PC-9 (cell line): Measurements from ENCODE around the gene SERPINE1. TPM values are rescaled to one million over a fixed set of nuclear protein-coding genes. Genes with fewer than 3 reads are reported as not detected.
A peak's percentile ranks its signal among the peaks of the same experiment; 100 is the strongest.

Experiments
- BruUV-seq: library from RNA; stranded (reverse); fragments of 400-500 nt; replicated peaks from 2 replicates; lab custom pipeline; 2021; lab: Mats Ljungman, UMichigan
- CTCF ChIA-PET: fragments of 300-600 bp; sonication (Branson Sonifier 250); formaldehyde crosslinking; loops from one replicate; lab custom pipeline; 2022; ENCODE audit warnings: antibody characterized with exemption; lab: Charles Lee
- POLR2A ChIA-PET: fragments of 300-600 bp; sonication (Branson Sonifier 250); formaldehyde crosslinking; loops from one replicate; lab custom pipeline; 2022; ENCODE audit warnings: antibody characterized with exemption; ENCODE audit not compliant: unreplicated experiment; lab: Charles Lee
- DNase-seq, 2 experiments: peaks; one replicate each; pipeline versions ENCODE4 v3.0.0 to v3.0.0-alpha.2; 2015 to 2022; ENCODE audit warnings: mixed read lengths in 1 of 2
- H2AFZ ChIP-seq: fragments of 200-600 bp; sonication (generic); 2 replicates; pipeline ENCODE4 v1.8.1; 2017; ENCODE audit warnings: antibody characterized with exemption
- H3F3A ChIP-seq: fragments of 200-600 bp; sonication (generic); 2 replicates; pipeline ENCODE4 v1.8.1; 2017; ENCODE audit warnings: antibody characterized with exemption, mild to moderate bottlenecking, low read depth; ENCODE audit not compliant: insufficient read depth
- H3K27ac ChIP-seq: fragments of 200-600 bp; sonication (generic); 2 replicates; pipeline ENCODE4 v1.6.1; 2016; ENCODE audit warnings: mixed run types
- H3K27me3 ChIP-seq: fragments of 200-600 bp; sonication (generic); 2 replicates; pipeline ENCODE4 v1.6.1; 2016; ENCODE audit warnings: low read depth, mixed run types; ENCODE audit not compliant: insufficient read depth
- H3K36me3 ChIP-seq: fragments of 200-600 bp; sonication (generic); 2 replicates; pipeline ENCODE4 v1.6.1; 2016; ENCODE audit warnings: low read depth, mixed run types
- H3K4me1 ChIP-seq: fragments of 200-600 bp; sonication (generic); replicated peaks from 2 replicates; pipeline ENCODE4 v1.6.1; 2016; ENCODE audit warnings: mixed run types; ENCODE audit not compliant: insufficient read depth
- H3K4me2 ChIP-seq: fragments of 200-600 bp; sonication (generic); 2 replicates; pipeline ENCODE4 v1.6.1; 2017; ENCODE audit warnings: mixed run types
- H3K4me3 ChIP-seq: fragments of 200-600 bp; sonication (generic); 2 replicates; pipeline ENCODE4 v1.6.1; 2016; ENCODE audit warnings: mixed run types
- H3K79me2 ChIP-seq: fragments of 200-600 bp; sonication (generic); 2 replicates; pipeline ENCODE4 v1.6.1; 2017; ENCODE audit warnings: low read depth, mixed run types
- H3K9me2 ChIP-seq: fragments of 200-600 bp; sonication (generic); 2 replicates; pipeline ENCODE4 v1.8.1; 2017; ENCODE audit warnings: mild to moderate bottlenecking; ENCODE audit not compliant: insufficient read depth
- H3K9me3 ChIP-seq: fragments of 200-600 bp; sonication (generic); 2 replicates; pipeline ENCODE4 v1.8.1; 2016; ENCODE audit warnings: low read depth; ENCODE audit not compliant: insufficient read depth
- H4K20me1 ChIP-seq: fragments of 200-600 bp; sonication (generic); 2 replicates; pipeline ENCODE4 v1.8.1; 2017; ENCODE audit not compliant: insufficient read depth
- EZH2 ChIP-seq: fragments of 200-600 bp; sonication (generic); IDR thresholded peaks from 2 replicates; pipeline ENCODE4 v1.8.0; 2017; ENCODE audit warnings: antibody characterized with exemption, low read depth
- intact Hi-C: fragments of 100-400 bp; cut with micrococcal nuclease; formaldehyde crosslinking; loops from one replicate; pipeline ENCODE4 v1.10.0; 2022; ENCODE audit not compliant: unreplicated experiment
- total RNA-seq: library from RNA; stranded (reverse); gene quantifications from 2 replicates; pipeline ENCODE4 v1.2.3, GENCODE V29; 2021
- TF ChIP-seq, protein P1 (sequence below): fragments of 200-600 bp; sonication (generic); conservative IDR thresholded peaks from 2 replicates; pipeline ENCODE4 v1.6.1; 2017; ENCODE audit warnings: mixed run types, antibody characterized with exemption, mild to moderate bottlenecking, moderate library complexity

The SERPINE1 gene
- total RNA-seq, 1 experiment from 2014 or later, result 36.2 TPM

DNA sequence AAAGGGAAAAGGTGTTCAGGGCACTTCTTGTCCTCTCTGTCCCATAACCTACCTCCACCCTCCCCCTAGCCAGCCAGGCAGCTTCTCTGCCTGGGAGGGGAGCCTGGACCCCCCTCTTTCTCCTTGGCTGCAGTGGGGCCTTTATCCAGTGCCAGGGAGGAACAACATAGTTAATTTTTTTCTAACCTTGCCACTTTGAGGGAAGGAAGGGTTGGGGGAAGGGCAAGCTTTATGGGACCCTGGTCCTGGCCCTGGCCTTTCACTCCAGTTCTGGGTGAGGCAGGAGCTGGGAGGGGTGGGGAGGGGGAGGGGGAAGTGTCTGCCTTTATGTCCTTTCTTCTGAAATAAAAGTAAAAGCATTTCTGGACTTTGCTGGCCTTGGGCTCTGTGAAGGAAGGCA is 34.0 kb downstream of the SERPINE1 start:
- Histone ChIP-seq H3K27me3 (no peaks in the 10 kb centered on the region), H3K36me3 (peaks cover 13% of the 10 kb centered on the region), H4K20me1 (peaks cover 7% of the 10 kb centered on the region; the same call in 1 of the 2 replicates), H3K9me2 (no peaks in the 10 kb centered on the region), H3K4me1 (peaks cover 79% of the 10 kb centered on the region), H2AFZ (no peak overlapping the region), H3K4me3 (no peak overlapping the region), H3K4me2 (peak overlapping the region; percentile 87; the same call in 1 of the 2 replicates), H3F3A (peaks cover 62% of the 10 kb centered on the region), H3K9me3 (no peaks in the 10 kb centered on the region), H3K79me2 (peaks cover 30% of the 10 kb centered on the region), H3K27ac (0 out of 2 replicates have a peak overlapping the region, but pooled peaks have one; percentile 11)
- intact Hi-C loops, result no loop called here
- ChIA-PET POLR2A (no interaction called here), CTCF (no interaction called here)
- no TSS peak for BruUV-seq
- TF ChIP-seq, protein P1, sequence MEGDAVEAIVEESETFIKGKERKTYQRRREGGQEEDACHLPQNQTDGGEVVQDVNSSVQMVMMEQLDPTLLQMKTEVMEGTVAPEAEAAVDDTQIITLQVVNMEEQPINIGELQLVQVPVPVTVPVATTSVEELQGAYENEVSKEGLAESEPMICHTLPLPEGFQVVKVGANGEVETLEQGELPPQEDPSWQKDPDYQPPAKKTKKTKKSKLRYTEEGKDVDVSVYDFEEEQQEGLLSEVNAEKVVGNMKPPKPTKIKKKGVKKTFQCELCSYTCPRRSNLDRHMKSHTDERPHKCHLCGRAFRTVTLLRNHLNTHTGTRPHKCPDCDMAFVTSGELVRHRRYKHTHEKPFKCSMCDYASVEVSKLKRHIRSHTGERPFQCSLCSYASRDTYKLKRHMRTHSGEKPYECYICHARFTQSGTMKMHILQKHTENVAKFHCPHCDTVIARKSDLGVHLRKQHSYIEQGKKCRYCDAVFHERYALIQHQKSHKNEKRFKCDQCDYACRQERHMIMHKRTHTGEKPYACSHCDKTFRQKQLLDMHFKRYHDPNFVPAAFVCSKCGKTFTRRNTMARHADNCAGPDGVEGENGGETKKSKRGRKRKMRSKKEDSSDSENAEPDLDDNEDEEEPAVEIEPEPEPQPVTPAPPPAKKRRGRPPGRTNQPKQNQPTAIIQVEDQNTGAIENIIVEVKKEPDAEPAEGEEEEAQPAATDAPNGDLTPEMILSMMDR, result no peak
- TF ChIP-seq EZH2, result no peak
- DNase-seq, result no peak

DNA sequence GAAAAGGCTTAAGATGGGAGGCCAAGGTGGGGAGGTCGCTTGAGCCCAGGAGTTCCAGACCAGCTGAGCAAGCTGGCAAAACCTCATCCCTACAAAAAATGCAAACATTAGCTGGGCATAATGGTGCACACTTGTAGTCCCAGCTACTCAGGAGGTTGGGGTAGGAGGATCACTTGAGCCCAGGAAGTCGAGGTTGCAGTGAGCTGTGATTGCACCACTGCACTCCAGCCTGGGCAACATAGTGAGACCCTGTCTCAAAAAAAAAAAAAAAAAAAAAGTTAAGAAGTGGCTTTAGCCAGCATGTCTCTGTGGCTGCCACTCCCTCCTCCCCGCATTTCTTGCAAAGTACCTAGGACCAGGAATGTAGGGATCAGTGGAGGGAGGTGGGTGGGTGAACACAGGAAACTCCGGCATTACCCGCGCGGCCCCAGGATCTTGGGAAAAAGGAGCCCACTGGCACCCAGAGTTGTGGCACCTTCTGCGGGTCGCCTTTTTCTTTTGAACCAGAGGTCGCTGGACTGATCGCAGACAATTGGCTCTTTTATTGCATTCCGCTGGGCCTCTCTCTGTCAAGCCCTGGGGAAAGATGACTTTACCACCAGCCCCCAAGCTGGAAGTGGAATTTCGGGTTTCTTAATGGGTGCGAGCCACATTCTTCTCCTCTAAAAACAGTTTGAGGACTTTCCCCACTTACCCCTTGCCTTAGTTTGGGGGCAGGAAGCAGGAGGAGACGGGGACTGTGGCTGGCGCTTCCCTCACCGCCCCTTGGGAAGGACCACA is 35.0 kb downstream of the SERPINE1 start:
- Histone ChIP-seq H3K4me1 (peaks cover 71% of the 10 kb centered on the region), H3K27me3 (peaks cover 1% of the 10 kb centered on the region), H3K9me3 (no peaks in the 10 kb centered on the region), H3K36me3 (peaks cover 5% of the 10 kb centered on the region), H3K79me2 (peaks cover 22% of the 10 kb centered on the region), H4K20me1 (peaks cover 7% of the 10 kb centered on the region; the same call in 1 of the 2 replicates), H3K4me3 (peak overlapping the region; percentile 86), H3F3A (peaks cover 53% of the 10 kb centered on the region), H3K27ac (peak overlapping the region; percentile 79), H3K4me2 (peak overlapping the region; percentile 87), H2AFZ (no peak overlapping the region), H3K9me2 (no peaks in the 10 kb centered on the region)
- peak in 1 of 2 experiments; percentile 76 for DNase-seq
- POLR2A ChIA-PET, result no interaction called here
- CTCF ChIA-PET, result interaction anchor here (0.7 kb wide), 1 partner anchor 83 kb away, joined by 12 read pairs; no protein-coding TSS in a partner anchor
- TF ChIP-seq, protein P1, result no peak
- TF ChIP-seq EZH2, result no peak
- intact Hi-C loops, result no loop called here
- BruUV-seq, result no TSS peak

DNA sequence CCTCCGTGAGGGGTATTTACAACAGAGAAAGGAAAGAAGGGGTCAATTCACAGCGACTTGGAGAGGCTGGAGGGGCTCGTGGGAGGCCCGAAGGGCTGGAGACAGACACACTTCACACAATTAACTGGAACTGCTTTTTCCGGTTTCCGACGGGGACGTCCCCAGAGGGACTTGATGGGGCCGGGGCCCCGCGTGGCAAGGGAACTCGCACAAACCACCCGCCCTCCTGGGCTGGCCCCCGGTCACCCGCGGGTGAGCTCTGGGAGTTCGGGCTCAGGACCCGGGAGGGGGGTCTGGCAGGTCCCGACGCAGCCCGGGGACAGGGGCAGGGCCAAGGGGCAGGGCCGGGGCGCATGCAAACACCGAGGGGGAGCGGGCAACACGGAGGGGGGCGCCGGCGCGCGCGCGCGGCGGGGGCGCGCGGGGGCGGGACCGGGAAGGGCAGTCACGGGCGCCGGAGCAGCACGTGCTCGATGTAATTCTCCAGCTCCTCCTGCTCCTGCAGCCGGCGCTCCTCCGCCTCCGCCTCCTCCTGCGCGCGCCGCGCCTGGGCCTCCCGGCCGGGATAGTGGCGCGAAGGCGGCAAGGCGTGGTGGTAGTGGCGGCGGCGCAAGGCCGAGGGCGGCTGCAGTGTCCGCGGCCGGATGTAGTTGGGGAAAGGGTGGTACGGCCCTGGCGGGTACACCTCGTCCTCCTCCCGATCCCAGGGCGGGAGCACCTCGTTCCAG is 35.8 kb downstream of the SERPINE1 start:
- peak overlapping the region; percentile 79 for H3K27ac ChIP-seq
- peaks cover 45% of the 10 kb centered on the region for H3F3A ChIP-seq
- H3K4me3 ChIP-seq, result peak overlapping the region; percentile 86
- peaks cover 9% of the 10 kb centered on the region for H3K27me3 ChIP-seq
- ChIA-PET CTCF (interaction anchor here (0.6 to 0.9 kb wide), 3 partner anchors 19 to 76 kb away, joined by 3 to 7 read pairs (median 5); no protein-coding TSS in a partner anchor), POLR2A (interaction anchor here (0.7 kb wide), 2 partner anchors 20 to 63 kb away, joined by 3 read pairs; no protein-coding TSS in a partner anchor)
- H3K4me2 ChIP-seq, result peak overlapping the region; percentile 87
- H4K20me1 ChIP-seq, result peaks cover 7% of the 10 kb centered on the region; the same call in 1 of the 2 replicates
- no peak overlapping the region for H2AFZ ChIP-seq
- TSS peak; percentile 75 for BruUV-seq
- DNase-seq, result peak; percentile 52 to 74
- intact Hi-C loops, result no loop called here
- H3K4me1 ChIP-seq, result peaks cover 63% of the 10 kb centered on the region
- no peaks in the 10 kb centered on the region for H3K9me3 ChIP-seq
- TF ChIP-seq, protein P1, result no peak
- TF ChIP-seq EZH2, result no peak
- peaks cover 4% of the 10 kb centered on the region; the same call in 1 of the 2 replicates for H3K36me3 ChIP-seq
- no peaks in the 10 kb centered on the region for H3K9me2 ChIP-seq
- peaks cover 18% of the 10 kb centered on the region for H3K79me2 ChIP-seq
